Neural crest cell (in vitro differentiated cells): ENCODE data around the gene CRIP1. TPM values are rescaled to one million over a fixed set of nuclear protein-coding genes. Genes with fewer than 3 reads are reported as not detected.

Experiments
- DNase-seq: peaks from one replicate; pipeline ENCODE4 v3.0.0; 2021; ENCODE audit warnings: low read depth, mixed read lengths, low spot score
- H3K27ac Mint-ChIP-seq: one replicate; pipeline ENCODE4 v1.8.0; 2021; ENCODE audit warnings: mild to moderate bottlenecking, mixed read lengths; ENCODE audit not compliant: unreplicated experiment
- H3K27me3 Mint-ChIP-seq: 2 replicates; pipeline ENCODE4 v1.8.0; 2021; ENCODE audit warnings: low read depth, mild to moderate bottlenecking, mixed read lengths
- H3K36me3 Mint-ChIP-seq: 2 replicates; pipeline ENCODE4 v1.8.0; 2021; ENCODE audit warnings: low read depth, mild to moderate bottlenecking, mixed read lengths
- H3K4me1 Mint-ChIP-seq: 2 replicates; pipeline ENCODE4 v1.8.0; 2021; ENCODE audit warnings: mixed read lengths
- H3K4me3 Mint-ChIP-seq: one replicate; pipeline ENCODE4 v1.8.0; 2021; ENCODE audit warnings: mild to moderate bottlenecking, mixed read lengths
- H3K9me3 Mint-ChIP-seq: 2 replicates; pipeline ENCODE4 v1.8.0; 2021; ENCODE audit warnings: mixed read lengths
- CTCF ChIP-seq: fragments of 200-600 bp; sonication (generic); conservative IDR thresholded peaks from 2 replicates; pipeline ENCODE4 v1.5.0; 2021; ENCODE audit warnings: antibody characterized with exemption, mild to moderate bottlenecking
- total RNA-seq: library from RNA; stranded (reverse); gene quantifications from 2 replicates; pipeline ENCODE4 v1.2.1, GENCODE V29; 2021

The CRIP1 gene
- total RNA-seq, 1 donor from 2014 or later, result 4.8 TPM

GRCh38 chr14:105502446-105503295 lies 16.0 kb downstream of the CRIP1 start:
- Mint-ChIP-seq H3K36me3 (no peaks in the 10 kb centered on the region), H3K4me1 (peaks cover 24% of the 10 kb centered on the region), H3K27ac (peak overlapping the region; percentile 29), H3K9me3 (no peaks in the 10 kb centered on the region), H3K27me3 (peaks cover 13% of the 10 kb centered on the region), H3K4me3 (peak overlapping the region; percentile 77)
- TF ChIP-seq CTCF, result no peak
- DNase-seq, result no peak

GRCh38 chr14:105503296-105503640 lies 16.6 kb downstream of the CRIP1 start:
- no peaks in the 10 kb centered on the region for H3K36me3 Mint-ChIP-seq

GRCh38 chr14:105503935-105504692 lies 17.4 kb downstream of the CRIP1 start:
- no peak for DNase-seq
- Mint-ChIP-seq H3K27me3 (peaks cover 23% of the 10 kb centered on the region), H3K4me3 (peak overlapping the region; percentile 63), H3K4me1 (peaks cover 20% of the 10 kb centered on the region), H3K9me3 (no peaks in the 10 kb centered on the region), H3K36me3 (no peaks in the 10 kb centered on the region), H3K27ac (peak overlapping the region; percentile 75)
- no peak for TF ChIP-seq CTCF

More at GRCh38 chr14:105503296-105503640, 16.6 kb downstream of the CRIP1 start:
- Mint-ChIP-seq H3K27ac (peak overlapping the region; percentile 93), H3K4me1 (peaks cover 24% of the 10 kb centered on the region), H3K9me3 (no peaks in the 10 kb centered on the region), H3K4me3 (peak overlapping the region; percentile 63), H3K27me3 (peaks cover 18% of the 10 kb centered on the region)
- DNase-seq, result no peak
- no peak for TF ChIP-seq CTCF

GRCh38 chr14:105505101-105505500 lies 18.4 kb downstream of the CRIP1 start:
- peaks cover 16% of the 10 kb centered on the region for H3K4me1 Mint-ChIP-seq
- peak overlapping the region; percentile 31 for H3K4me3 Mint-ChIP-seq
- TF ChIP-seq CTCF, result no peak
- H3K9me3 Mint-ChIP-seq, result no peaks in the 10 kb centered on the region
- no peak for DNase-seq
- no peak overlapping the region for H3K27ac Mint-ChIP-seq
- no peaks in the 10 kb centered on the region for H3K36me3 Mint-ChIP-seq
- H3K27me3 Mint-ChIP-seq, result peaks cover 29% of the 10 kb centered on the region

- Mint-ChIP-seq H3K4me3 (peak overlapping the region; percentile 28), H3K27ac (no peak overlapping the region), H3K9me3 (no peaks in the 10 kb centered on the region), H3K27me3 (peaks cover 44% of the 10 kb centered on the region), H3K36me3 (no peaks in the 10 kb centered on the region), H3K4me1 (peaks cover 8% of the 10 kb centered on the region)
- no peak for TF ChIP-seq CTCF
- no peak for DNase-seq
Observed at GRCh38 chr14:105507247-105507646, 20.6 kb downstream of the CRIP1 start.
